Activated naive CD8-positive, alpha-beta T cell treated with anti-CD3 and anti-CD28 coated beads for 36 hours (primary cell): ENCODE data around the gene CHST1. TPM values are rescaled to one million over a fixed set of nuclear protein-coding genes. Genes with fewer than 3 reads are reported as not detected.

Source experiments
- DNase-seq: peaks from one replicate; pipeline ENCODE4 v3.0.0; 2021
- H3K27ac Mint-ChIP-seq: one replicate; pipeline ENCODE4 v1.8.0; 2022; ENCODE audit warnings: mild to moderate bottlenecking, moderate library complexity, mixed read lengths
- H3K27me3 Mint-ChIP-seq: one replicate; pipeline ENCODE4 v1.8.0; 2022; ENCODE audit warnings: mild to moderate bottlenecking, mixed read lengths
- H3K36me3 Mint-ChIP-seq: one replicate; pipeline ENCODE4 v1.8.0; 2021; ENCODE audit warnings: mild to moderate bottlenecking, mixed read lengths
- H3K4me1 Mint-ChIP-seq: one replicate; pipeline ENCODE4 v1.8.0; 2021; ENCODE audit warnings: mixed read lengths
- H3K4me3 Mint-ChIP-seq: one replicate; pipeline ENCODE4 v1.8.0; 2022; ENCODE audit warnings: mild to moderate bottlenecking, moderate library complexity, mixed read lengths
- H3K9me3 Mint-ChIP-seq: one replicate; pipeline ENCODE4 v1.8.0; 2022; ENCODE audit warnings: mixed read lengths
- total RNA-seq, 2 experiments: library from RNA; stranded (reverse); gene quantifications; one replicate each; pipeline ENCODE4 v1.2.3, GENCODE V29; 2021

CHST1 gene
- total RNA-seq, 2 experiments from 2014 or later: not detected

DNA sequence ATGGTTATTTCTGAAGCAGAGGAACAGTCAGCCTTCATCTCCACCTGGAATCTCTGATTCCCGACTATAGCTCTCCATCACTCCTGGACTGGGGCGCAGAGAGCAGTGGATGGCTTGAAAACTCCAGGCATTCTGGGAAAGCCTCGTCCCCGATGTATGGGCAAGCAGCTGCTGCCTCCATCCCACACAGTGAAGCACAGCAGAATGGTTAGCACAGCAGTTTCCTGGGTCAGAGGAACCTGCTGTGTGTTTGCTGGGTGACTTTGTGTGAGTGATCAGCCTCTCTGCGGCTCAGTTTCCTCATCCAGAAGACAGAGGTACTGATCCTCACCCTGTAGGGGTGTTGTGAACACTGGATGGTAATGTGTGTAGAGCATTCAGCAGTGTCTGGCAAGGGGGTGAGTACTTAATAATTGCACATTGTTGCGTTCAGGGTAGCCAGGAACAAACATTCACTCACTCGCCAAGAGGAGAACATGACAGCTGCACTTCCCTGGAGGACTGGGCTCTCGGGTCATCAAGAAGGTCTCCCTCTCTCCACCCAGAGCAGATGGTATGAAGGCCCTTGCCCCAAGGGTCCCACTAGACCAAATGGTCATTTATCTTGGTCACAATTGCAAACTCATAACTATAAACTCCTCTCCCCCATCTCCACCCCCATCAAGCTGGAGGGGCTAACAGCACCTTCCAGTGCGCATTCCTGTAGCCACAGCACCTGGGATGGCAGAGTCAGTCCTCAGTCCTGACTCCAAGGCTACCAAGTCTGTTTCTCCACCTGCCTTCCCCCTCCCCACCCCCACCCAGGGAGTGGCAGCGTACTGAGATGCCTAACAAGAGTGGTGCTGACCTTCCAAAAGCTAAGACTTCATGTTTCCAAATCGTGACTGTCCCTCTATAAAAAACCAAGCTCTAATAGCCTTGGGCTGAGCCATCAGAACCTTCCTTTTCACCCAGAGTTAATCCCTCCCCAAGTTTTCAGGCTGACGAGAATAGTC is 1.5 kb upstream of the CHST1 start:
- no peaks in the 10 kb centered on the region for H3K9me3 Mint-ChIP-seq
- H3K36me3 Mint-ChIP-seq: no peaks in the 10 kb centered on the region
- no peak overlapping the region for H3K27ac Mint-ChIP-seq
- H3K27me3 Mint-ChIP-seq: peaks cover 52% of the 10 kb centered on the region
- no peak overlapping the region for H3K4me3 Mint-ChIP-seq
- DNase-seq: no peak
- H3K4me1 Mint-ChIP-seq: peaks cover 4% of the 10 kb centered on the region

DNA sequence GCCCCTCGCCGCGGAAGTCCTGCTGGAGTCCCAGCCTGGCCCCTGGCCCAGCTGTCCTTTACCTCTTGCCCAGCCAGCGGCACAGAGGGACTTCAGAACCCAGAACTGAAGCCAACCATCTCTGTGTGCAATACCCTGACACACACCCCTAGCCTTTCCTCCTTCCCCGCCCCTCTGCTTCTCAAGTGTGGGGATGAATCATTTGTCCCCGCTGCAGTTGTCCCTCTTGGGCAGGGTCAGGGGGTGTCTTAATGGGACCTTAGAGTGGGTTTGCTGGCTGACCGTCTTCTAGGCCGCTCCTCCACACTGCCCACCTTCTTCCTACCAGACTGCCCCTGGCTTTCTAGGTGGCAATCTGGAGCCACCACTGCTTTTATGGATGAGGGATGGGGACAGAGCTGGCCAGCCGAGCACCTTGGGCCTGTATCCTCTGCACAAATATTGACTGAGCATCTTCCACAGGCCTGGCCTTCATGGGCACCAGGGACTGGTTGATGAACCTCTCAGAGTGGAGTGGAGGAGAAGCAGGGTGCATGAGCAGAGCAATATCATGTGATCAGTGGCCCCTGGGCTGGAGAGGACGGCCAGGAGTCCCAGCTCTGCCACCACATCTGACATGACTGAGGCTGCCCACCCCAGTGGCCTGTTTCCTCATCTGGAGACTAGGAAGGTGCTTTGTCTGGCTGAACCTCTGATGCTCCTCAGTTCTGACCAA is 668 bp upstream of the CHST1 start:
- H3K27ac Mint-ChIP-seq: no peak overlapping the region
- peak overlapping the region; percentile 61 for H3K4me3 Mint-ChIP-seq
- H3K36me3 Mint-ChIP-seq: no peaks in the 10 kb centered on the region
- peaks cover 4% of the 10 kb centered on the region for H3K4me1 Mint-ChIP-seq
- H3K27me3 Mint-ChIP-seq: peaks cover 59% of the 10 kb centered on the region
- no peaks in the 10 kb centered on the region for H3K9me3 Mint-ChIP-seq
- no peak for DNase-seq

- Mint-ChIP-seq H3K4me3 (no peak overlapping the region), H3K27me3 (peaks cover 74% of the 10 kb centered on the region), H3K4me1 (peaks cover 4% of the 10 kb centered on the region), H3K27ac (no peak overlapping the region), H3K9me3 (no peaks in the 10 kb centered on the region), H3K36me3 (no peaks in the 10 kb centered on the region)
- DNase-seq: no peak
Observed at GRCh38 chr11:45664376-45665205, 831 bp downstream of the CHST1 start.

DNA sequence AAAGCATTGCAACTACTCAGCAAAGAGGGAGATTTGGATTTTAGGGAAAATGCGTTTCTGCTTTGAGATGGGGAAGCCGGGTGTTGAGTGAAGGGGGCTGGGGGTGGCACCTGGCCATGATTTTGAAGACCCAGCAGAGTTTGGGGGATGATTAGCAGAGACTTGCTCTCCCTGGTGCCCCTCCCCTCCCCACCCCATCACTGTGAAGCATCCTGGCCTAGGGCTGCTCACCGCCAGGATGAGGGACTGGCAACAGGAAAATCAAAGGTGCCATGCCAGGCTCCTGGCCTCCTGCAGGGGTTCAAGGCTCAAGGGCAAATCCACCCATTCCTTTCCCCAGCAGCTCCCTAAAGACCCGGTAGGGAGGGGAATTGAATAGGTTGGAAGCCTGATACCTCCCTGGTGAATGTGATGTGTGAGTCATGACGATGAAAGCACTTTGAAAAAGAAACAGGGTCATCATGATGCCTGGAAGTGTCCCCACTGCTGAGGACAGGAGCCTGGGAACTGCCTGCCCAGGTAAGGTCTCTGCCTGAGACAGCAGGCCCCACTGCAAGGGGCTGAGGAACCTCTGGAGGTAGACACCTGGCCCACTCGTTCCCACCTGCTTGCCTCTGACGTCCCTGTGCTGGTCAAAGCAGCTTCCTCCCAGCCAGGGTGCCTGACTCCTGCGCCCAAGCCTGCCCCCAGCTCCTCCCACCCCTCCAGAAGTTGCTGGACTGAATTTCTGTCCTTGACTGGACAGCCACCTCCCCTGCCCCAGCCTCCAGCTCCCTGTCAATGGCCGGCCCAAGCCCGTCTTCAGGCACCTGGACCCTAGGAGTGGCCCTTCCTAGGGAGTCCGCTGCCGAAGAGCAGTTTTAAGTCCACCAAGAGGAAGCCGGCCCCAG is 1.7 kb downstream of the CHST1 start:
- Mint-ChIP-seq H3K36me3 (no peaks in the 10 kb centered on the region), H3K27me3 (peaks cover 78% of the 10 kb centered on the region), H3K27ac (no peak overlapping the region), H3K4me3 (no peak overlapping the region), H3K9me3 (no peaks in the 10 kb centered on the region), H3K4me1 (peaks cover 4% of the 10 kb centered on the region)
- DNase-seq: no peak

DNA sequence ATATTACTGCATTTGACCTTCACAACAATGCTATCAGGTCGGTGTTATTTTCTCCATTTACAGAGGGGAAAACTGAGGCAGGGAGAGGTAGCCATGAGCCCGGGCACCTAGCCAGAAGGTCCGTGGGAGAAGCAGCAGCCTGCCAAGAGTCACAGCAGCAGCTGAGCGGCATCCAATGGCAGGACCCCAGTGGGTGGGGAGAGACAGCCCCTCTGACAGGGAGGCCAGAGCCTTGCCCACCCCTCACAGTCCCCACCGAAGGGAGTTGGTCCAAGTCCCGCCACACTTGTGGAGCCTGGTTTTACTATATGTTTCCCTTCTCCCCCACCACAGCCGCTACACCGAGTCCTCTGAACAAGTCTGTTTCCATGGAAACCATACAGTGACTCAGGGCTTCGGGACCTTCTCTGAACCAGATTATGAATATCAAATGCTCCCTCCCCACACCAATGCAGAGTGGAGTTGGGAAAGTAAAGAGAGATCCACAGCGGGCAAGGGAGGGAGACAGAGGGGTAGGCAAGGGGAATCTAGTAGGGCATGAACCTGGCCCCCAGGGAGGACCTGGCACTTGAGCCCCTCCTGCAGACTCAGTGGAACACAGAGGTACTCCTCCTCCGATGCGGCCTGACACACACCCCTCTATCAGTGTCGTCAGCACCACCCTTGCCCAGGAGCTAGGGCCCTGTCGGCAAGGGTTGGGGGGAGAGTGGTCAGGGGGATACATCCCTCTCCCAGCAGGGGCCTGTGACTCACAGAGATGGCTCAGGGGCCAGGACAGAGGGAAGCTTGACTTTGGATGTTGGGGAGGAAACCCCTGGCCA is 2.5 kb downstream of the CHST1 start:
- peak; percentile 44 for DNase-seq
- Mint-ChIP-seq H3K27ac (no peak overlapping the region), H3K36me3 (no peaks in the 10 kb centered on the region)

DNA sequence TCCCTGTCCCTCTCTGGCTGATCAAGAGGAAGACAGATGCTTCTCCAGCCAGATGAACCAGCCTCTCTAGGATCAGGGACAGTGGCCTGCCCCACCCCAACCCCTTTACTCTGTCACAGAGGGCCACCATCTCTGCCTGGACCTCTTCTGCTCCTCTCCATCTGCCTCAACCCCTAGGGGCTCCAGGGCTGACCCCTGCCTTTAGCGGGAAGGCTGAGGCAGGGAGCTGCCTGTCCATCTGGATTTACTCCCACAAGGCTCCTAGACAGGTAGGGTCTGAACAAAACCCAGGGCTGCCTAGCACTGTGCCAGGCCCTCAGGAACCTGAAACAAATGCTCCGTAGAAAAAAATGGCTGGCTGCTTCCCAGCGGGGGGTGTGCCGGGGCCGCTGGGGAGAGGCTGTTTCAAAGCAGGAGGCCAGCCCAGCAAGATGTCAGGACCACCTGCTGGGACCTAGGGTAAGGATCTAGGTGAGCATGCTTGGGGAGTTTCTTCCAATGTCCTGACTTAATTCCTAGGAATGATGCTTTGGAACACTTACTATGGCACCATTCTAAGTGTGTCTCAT is 3.2 kb downstream of the CHST1 start:
- Mint-ChIP-seq H3K4me3 (no peak overlapping the region), H3K27me3 (peaks cover 78% of the 10 kb centered on the region), H3K4me1 (peaks cover 4% of the 10 kb centered on the region), H3K9me3 (no peaks in the 10 kb centered on the region), H3K36me3 (no peaks in the 10 kb centered on the region), H3K27ac (no peak overlapping the region)
- DNase-seq: no peak

More for the DNA sequence above, 2.5 kb downstream of the CHST1 start:
- no peaks in the 10 kb centered on the region for H3K9me3 Mint-ChIP-seq
- peaks cover 4% of the 10 kb centered on the region for H3K4me1 Mint-ChIP-seq
- peaks cover 78% of the 10 kb centered on the region for H3K27me3 Mint-ChIP-seq
- H3K4me3 Mint-ChIP-seq: no peak overlapping the region

DNA sequence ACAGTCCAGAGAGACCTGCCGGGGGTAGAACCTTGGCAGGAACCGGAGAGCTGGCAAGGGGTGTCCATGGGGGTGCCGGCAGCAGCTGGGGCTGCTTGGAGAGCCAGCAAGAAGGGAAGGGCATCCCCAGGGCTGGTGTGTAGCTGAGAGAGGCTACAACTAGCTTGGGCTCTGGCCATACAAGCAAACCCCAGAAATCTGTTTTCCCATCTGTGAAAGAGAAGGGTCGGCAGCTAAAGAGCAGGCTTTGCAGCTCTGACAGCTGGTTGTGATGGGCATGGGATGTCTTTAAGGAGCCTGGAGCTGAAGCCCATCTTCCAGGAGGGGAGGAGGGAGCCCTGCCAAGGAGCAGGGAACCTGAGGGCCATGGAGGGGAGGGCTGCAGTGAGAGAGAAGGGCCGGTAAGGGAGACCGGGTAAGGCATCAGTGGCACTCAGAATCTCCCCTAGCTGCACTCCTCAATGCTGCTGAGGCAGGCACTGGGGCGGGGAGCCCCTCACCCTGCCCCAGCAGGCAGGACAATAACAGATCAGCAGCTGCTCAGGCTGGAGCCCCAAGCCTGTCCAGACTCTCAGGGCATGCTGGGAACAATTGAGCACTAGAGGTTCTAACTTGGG is 3.9 kb downstream of the CHST1 start:
- H3K9me3 Mint-ChIP-seq: no peaks in the 10 kb centered on the region
- no peak overlapping the region for H3K27ac Mint-ChIP-seq
- no peaks in the 10 kb centered on the region for H3K36me3 Mint-ChIP-seq
- peaks cover 4% of the 10 kb centered on the region for H3K4me1 Mint-ChIP-seq
- peaks cover 73% of the 10 kb centered on the region for H3K27me3 Mint-ChIP-seq
- DNase-seq: no peak
- H3K4me3 Mint-ChIP-seq: no peak overlapping the region

DNA sequence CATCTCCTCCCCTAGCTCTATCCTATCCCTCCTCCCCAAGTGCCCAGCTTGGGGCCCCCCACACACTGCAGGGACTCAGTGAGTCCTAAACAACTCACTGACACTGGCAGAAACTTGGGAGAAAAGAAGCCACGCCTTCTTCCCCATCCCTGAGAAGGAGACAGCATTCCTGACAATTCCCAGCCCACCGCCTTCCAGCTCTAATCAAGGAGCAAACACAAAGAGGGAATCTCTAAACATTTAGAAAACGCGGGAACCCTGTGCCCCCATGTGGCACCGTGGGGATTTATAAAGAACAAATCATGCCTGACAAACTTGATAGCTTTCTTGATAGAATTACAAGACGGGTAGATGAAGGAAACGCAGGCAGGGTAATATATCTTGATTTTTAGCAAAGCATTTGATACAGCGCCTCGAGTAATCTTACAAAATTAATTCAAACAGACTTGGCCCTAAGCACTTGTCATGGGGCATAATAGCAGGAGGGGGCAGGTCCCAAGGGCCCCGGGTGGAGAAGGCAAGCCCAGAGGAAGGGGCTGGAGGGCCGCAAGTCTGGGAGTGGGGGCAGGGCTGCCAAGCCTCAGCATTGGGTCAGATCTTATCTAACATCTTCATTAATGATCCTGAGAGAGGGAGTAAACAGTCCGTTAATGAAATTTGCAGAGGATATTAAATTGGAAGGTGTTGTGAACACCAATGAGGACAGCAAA is 4.5 kb downstream of the CHST1 start:
- no peak overlapping the region for H3K27ac Mint-ChIP-seq
- peaks cover 71% of the 10 kb centered on the region for H3K27me3 Mint-ChIP-seq
- peaks cover 4% of the 10 kb centered on the region for H3K4me1 Mint-ChIP-seq
- DNase-seq: no peak
- H3K36me3 Mint-ChIP-seq: no peaks in the 10 kb centered on the region
- no peak overlapping the region for H3K4me3 Mint-ChIP-seq
- no peaks in the 10 kb centered on the region for H3K9me3 Mint-ChIP-seq

- Mint-ChIP-seq H3K27ac (no peak overlapping the region), H3K4me3 (no peak overlapping the region), H3K9me3 (no peaks in the 10 kb centered on the region), H3K4me1 (peaks cover 8% of the 10 kb centered on the region), H3K36me3 (no peaks in the 10 kb centered on the region), H3K27me3 (peaks cover 78% of the 10 kb centered on the region)
- no peak for DNase-seq
Observed at GRCh38 chr11:45659818-45660160, 5.6 kb downstream of the CHST1 start.

DNA sequence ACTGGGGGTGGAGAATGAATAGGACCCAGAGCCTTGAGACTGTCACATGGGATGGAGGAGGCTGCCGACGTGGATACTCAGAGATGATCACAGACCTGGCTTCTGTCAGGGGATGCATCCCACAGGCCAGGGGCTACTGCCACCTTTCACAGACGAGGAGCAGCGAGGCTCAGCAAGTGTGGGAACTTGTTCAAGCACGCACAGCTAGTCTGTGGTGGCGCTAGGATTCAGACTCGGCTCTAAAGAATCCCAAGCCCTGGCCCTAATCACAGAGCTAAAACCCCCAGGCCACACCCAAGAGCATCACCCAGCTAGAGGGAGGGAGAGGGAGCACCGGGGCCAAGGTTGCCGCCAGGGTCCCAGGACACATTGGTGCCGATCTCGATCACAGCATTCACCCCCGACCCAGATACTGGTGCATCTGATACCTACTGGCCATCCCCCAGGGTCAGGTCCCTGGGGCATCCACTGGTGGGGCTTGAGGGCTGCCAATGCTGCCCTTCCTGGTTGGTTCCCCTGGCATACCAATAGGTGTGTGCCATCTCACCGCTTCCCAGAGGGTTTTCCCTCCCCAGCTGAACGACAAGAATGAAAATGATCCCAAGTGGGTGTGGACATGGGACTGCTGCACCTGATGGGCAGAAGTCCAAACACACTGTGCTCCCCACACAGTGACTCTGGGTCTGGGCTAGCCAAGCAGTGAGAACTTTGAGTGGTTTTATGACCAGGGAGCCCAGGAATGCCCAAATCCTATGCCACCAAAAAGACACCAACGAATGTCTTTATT is 6.2 kb downstream of the CHST1 start:
- H3K36me3 Mint-ChIP-seq: no peaks in the 10 kb centered on the region
- DNase-seq: no peak
- H3K9me3 Mint-ChIP-seq: no peaks in the 10 kb centered on the region
- H3K4me3 Mint-ChIP-seq: no peak overlapping the region
- H3K27ac Mint-ChIP-seq: no peak overlapping the region
- H3K4me1 Mint-ChIP-seq: peaks cover 8% of the 10 kb centered on the region
- peaks cover 78% of the 10 kb centered on the region for H3K27me3 Mint-ChIP-seq

GRCh38 chr11:45658292-45658991 is 7.0 kb downstream of the CHST1 start:
- Mint-ChIP-seq H3K4me3 (no peak overlapping the region), H3K36me3 (no peaks in the 10 kb centered on the region), H3K27me3 (peaks cover 70% of the 10 kb centered on the region), H3K27ac (no peak overlapping the region), H3K9me3 (no peaks in the 10 kb centered on the region), H3K4me1 (peaks cover 8% of the 10 kb centered on the region)
- DNase-seq: peak; percentile 21
